CD4-positive, alpha-beta T cell treated with Interleukin-15 for 1 hour (primary cell): ENCODE measurements around the gene TMEM238.
"Not testable (repeated sequence)": the region's sequence is repeated elsewhere in the genome, so short reads cannot be mapped to it uniquely, and the experiment has no call there.

Source experiments
- DNase-seq: peaks from one replicate; pipeline ENCODE4 v3.0.0-alpha.2; 2020

TMEM238 gene

DNA sequence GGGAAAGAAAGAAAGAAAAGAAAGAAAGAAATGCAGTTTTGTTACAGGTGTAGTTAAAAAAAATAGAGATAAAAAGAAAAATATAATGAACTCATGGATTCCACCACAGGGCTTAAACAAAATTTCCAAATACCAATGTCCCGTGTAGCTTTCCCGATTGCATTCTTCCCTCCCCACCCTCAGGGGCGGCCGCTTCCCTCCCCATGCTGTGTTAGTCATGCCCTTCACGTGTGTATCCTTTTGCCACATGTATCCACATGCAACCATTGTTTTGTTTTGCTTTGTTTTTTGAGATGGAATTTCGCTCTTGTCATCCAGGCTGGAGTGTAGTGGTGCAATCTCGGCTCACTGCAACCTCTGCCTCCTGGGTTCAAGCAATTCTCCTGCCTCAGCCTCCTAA is 48.0 kb downstream of the TMEM238 start:
- DNase-seq = no peak

DNA sequence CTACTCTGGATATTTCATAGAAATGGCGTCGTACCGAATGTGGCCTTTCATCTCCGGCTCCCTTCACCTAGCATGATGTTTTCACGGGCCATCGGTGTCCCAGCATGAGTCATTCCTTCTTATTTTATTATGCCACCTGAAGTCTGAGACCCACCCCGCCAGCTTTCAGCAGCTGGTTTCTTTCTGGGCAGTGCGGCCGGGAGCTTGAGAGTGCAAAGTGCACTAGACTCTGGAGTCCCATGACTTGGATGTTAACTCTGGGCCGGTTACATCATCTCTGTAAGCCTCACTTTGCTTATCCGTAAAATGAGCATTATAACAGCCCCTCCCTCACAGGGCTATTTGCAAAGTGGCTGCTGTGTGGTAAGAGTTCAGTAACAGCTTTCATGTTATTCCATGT is 50.2 kb downstream of the TMEM238 start:
- no peak for DNase-seq

GRCh38 chr19:55329791-55330190 is 54.3 kb downstream of the TMEM238 start:
- not testable (repeated sequence) for DNase-seq
